COLO668 (cell line): ENCODE data around the gene ZSCAN9.
A peak's percentile ranks its signal among the peaks of the same experiment; 100 is the strongest.

ENCODE experiments used
- DNase-seq: peaks from one replicate; lab custom pipeline; 2025; ENCODE audit not compliant: unreplicated experiment; lab: John Stamatoyannopoulos, UW

The ZSCAN9 gene

GRCh38 chr6:28225056-28225834 is at the start of gene ZSCAN9:
Gene ZSCAN9 (plus strand): TSS chr6:28225275. CDS start chr6:28227085, 1,810 bp downstream.
- peak; percentile 81 for DNase-seq

DNA sequence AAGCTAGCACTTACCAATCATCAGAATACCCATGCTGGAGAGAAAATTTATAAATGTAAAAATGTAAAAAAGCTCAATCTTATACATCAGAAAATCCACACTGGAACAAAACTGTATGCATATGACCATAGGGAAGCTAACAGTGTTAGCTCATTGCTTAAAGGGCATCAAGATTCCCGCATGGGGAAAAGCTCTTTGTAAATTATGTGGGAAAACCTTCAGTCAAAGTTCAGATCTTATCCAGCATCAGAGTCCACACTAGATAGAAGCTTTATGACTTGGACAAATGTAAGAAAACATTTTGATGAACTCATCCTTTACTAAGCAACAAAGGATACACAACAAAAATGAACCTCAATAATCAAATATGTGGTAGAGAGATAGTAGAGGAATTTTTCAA is 48.7 kb upstream of the ZSCAN9 start:
- no peak for DNase-seq

DNA sequence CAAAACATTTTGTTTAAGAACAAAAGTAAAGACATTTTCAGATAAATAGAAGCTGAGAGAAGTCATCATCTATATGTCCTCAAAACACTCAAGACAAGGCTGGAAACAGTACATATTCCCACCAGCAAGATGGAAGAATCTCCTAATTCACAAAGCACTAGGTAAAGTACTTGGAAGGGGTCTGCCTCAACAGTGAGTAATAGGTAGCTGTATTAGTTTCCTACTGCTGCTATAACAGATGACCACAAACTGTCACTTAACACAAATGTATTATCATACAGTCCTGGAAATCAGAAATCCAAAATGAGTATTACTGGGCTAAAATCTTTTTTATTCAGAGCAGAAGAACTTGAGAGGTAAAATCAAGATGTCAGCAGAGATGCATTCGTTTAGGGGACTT is 42.8 kb upstream of the ZSCAN9 start:
- no peak for DNase-seq

DNA sequence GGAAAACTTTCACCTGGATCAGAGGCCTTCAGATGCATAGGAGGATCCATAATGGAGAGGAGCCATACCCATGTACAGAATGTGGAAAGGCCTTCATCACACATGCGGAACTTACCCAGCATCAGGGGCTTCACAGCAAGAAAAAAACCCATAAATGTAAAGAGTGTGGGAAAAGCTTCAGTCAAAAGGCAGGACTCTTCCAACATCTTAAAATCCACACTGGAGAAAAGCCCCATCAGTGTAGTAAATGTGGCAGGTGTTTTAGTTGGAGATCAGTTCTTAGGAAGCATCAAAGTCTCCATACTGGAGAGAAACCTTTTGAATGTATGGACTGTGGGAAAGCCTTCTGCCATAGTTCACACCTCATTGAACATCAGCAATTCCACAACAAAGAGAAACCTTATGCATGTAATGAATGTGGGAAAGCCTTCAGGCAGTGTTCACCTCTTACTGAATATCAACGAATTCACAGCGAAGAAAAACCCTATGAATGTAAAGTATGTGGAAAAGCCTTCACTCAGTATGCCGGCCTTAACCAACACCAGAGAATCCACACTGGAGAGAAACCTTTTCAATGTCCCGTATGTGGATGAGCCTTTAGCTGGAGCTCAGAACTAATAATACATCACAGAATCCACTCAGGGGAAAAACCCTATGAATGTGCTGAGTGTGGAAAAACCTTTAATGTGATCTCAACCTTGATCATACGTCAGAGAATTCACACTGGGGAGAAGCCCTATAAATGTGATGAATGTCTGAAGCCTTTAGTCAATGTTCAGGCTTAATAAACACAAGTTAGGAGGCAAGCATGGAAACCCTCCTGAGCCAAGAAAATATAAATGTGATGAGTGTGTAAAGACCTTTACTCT is 36.7 kb upstream of the ZSCAN9 start:
- DNase-seq: no peak

- DNase-seq: no peak
These were observed 25.1 kb upstream of the ZSCAN9 start for GRCh38 chr6:28200020-28200419.

DNA sequence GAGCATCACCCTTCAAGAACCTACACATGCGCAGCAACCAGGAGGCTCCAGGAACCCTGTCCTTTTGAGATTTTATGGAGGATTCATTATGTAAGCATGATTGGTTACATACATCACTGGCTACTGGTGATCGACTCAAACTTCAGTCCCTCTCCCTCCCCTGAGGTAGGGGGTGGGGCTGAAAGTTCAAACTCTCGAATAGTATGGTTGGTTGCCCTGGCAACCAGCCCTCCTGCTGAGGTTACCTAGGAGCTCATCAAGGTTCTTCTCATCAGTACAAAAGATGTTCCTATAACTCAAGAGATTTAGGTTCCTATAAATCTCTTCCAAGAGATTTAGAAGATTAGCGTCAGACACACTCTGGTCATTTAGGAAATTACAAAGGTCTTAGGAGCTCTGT is 21.9 kb upstream of the ZSCAN9 start:
- no peak for DNase-seq

GRCh38 chr6:28205879-28206278 is 19.2 kb upstream of the ZSCAN9 start:
- no peak for DNase-seq

GRCh38 chr6:28206527-28206926 is 18.5 kb upstream of the ZSCAN9 start:
- DNase-seq: no peak

GRCh38 chr6:28206928-28207509 is 18.1 kb upstream of the ZSCAN9 start:
- DNase-seq: no peak

- DNase-seq: no peak
These were observed 17.5 kb upstream of the ZSCAN9 start for GRCh38 chr6:28207510-28208110.

GRCh38 chr6:28208111-28208659 is 16.9 kb upstream of the ZSCAN9 start:
- DNase-seq: no peak

- DNase-seq: no peak
These were observed 15.1 kb upstream of the ZSCAN9 start for GRCh38 chr6:28209753-28210535.

DNA sequence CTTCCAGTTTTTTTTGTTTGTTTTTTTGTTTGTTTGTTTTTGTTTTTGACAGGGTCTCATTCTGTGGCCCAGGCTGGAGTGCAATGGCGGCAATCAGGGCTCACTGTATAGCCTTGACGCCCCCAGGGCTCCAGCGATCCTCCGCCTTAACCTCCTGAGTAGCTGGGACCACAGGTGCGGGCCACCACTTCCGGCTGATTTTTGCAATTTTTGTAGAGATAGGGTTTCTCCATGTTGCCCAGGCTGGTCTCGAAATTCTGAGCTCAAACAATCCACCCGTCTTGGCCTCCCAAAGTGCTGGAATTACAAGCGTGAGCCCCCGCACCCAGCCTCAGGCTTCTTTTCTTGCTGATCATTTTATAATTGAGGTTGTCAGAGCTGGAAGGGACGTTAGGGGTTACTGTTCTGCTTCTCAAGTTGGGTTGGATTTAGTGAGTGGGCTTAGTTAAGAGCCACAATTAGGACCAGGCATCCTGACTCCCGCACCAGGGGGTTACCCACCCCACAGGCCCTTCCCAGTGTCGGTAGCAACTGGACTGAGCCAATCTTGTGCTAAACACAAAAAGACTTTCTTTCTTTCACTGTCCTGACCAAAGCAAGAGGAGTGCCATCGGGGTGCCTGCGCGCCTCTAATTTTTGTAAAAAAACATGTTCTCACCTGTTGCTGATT is 13.1 kb upstream of the ZSCAN9 start:
- DNase-seq: no peak

DNA sequence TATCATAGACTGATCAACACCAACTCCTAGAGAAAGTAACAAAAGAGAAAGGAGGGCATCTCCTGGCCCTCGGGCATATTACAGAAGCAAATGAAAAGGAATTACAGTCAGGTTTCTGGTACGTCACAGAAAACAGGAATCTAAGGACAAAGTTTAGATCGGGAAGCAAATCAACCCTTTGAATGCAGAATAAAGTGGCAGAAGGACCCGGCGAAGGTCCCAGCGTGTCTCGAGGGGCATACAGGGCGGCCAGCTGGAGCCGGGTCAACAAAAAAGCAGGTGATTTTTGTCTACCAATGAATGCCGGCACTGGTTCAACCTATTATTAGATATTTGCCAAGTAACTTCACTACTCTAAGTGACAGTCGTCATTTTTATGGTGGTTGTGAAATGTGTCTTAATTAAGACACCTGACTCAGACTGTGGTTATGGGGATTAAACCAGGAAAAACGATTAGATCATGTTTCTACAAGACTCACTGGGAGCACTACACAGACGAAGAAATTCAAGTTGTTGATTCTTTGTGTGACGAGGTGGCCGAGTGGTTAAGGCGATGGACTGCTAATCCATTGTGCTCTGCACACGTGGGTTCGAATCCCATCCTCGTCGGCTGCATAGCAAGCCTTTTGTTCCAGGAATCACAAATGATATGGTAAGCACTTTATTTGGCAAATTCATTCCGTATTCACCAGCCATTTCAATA is 12.4 kb upstream of the ZSCAN9 start:
- peak; percentile 42 for DNase-seq

- no peak for DNase-seq
These were observed 11.9 kb upstream of the ZSCAN9 start for GRCh38 chr6:28213213-28213523.

DNA sequence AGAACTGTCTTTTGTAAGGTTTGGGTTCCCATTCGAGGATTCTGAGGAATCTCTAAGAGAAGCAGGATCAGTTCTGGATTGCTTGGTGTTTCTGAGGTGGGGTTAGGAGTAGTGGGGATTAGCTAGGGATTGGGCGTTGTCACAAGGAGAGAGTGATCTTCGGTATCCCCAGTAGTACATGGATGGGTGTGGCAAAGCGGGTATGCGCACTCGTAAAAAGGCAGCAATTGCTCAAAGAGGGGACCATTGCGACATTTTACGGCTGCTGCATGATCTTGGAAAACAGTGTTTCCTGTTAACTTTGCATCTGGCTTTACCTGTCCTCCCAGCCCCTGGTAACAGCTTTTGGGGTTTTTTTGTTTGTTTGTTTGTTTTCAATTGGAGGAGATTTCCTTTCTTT is 9.7 kb upstream of the ZSCAN9 start:
- no peak for DNase-seq

DNA sequence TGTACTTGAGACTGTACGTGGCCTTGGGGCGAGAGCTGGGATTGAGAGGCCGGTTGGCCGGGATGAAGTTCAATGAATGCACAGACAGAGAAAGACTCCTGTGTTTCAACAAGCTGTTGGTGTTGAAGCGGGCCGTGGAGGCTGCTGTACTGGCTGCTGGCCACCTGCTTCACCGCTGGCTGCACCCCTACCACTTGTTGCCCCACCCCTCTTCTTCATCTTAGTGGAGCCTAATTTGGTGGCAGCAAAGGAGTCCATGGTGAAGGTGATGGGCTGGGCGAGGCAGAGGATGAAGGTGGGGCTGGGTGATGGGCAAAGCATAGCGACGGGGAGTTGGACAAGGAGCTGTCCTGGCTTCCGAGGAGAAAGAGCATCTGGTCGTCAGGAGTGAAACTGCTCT is 7.2 kb upstream of the ZSCAN9 start:
- no peak for DNase-seq

- peak; percentile 71 for DNase-seq
These were observed 6.5 kb upstream of the ZSCAN9 start for GRCh38 chr6:28218312-28219248.
